Measurements from ENCODE around the gene PLPPR1.

DNA sequence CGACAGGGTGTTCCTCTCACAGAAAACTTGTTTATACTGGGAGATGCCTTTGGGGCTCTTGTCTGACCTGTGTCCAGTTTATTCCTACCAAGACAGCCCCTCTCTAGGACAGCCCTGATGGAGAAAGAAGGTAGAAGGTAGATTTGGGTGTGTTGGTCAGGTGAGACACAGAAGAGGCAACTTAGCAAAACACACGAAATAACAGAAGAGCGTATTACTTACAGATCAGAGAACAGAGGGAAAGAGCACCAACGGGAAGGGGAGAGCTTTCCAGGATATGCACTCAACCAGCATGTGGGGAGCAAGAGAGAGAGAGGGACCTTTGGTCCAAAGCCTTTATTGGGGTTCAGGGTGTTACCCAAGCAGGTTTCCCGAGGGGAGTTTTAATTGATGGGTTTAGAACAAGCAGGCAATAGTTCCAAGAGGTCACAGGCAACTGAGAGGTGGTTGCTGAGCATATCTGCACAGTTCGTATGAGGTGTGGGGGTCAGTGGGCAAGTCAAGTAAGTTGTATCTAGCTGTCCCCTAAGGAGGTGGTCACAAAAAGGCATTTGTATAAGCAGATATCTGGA lies 324.5 kb downstream of the PLPPR1 start:
- TF ChIP-seq, protein P1, sequence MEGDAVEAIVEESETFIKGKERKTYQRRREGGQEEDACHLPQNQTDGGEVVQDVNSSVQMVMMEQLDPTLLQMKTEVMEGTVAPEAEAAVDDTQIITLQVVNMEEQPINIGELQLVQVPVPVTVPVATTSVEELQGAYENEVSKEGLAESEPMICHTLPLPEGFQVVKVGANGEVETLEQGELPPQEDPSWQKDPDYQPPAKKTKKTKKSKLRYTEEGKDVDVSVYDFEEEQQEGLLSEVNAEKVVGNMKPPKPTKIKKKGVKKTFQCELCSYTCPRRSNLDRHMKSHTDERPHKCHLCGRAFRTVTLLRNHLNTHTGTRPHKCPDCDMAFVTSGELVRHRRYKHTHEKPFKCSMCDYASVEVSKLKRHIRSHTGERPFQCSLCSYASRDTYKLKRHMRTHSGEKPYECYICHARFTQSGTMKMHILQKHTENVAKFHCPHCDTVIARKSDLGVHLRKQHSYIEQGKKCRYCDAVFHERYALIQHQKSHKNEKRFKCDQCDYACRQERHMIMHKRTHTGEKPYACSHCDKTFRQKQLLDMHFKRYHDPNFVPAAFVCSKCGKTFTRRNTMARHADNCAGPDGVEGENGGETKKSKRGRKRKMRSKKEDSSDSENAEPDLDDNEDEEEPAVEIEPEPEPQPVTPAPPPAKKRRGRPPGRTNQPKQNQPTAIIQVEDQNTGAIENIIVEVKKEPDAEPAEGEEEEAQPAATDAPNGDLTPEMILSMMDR (IDR thresholded peaks at IDR 0.05) = no peak
- TF ChIP-seq EZH2 (IDR thresholded peaks at IDR 0.05) = no peak

Data from neural progenitor cell (in vitro differentiated cells).